HepG2 (cell line): ENCODE measurements around the gene SIGLEC8.

Source experiments
- CTCF ChIP-seq: sonication (generic); formaldehyde crosslinking; IDR thresholded peaks from 2 replicates; pipeline ENCODE4 v1.5.0; 2020; ENCODE audit warnings: mild to moderate bottlenecking, missing genetic modification reagents, moderate library complexity
- EP300 ChIP-seq, 3 experiments: sonication (generic) in 1 of 3; formaldehyde crosslinking in 1 of 3; IDR thresholded peaks; 2 replicates each; pipeline versions ENCODE4 v1.5.1 to v1.6.1; 2011 to 2020; ENCODE audit warnings: low read depth in 2 of 3, low read length in 2 of 3, borderline replicate concordance in 1 of 3, improper control_type of control experiment in 1 of 3, mild to moderate bottlenecking in 1 of 3, missing genetic modification reagents in 1 of 3, moderate library complexity in 1 of 3
- IRF2 ChIP-seq: IDR thresholded peaks from 2 replicates; pipeline ENCODE4 v1.6.1; 2018; ENCODE audit warnings: missing genetic modification reagents, missing compliant biosample characterization
- NBN ChIP-seq: fragments of 450-650 bp; conservative IDR thresholded peaks from 2 replicates; pipeline ENCODE4 v1.6.1; 2017
- NR2C2 ChIP-seq: sonication (generic); formaldehyde crosslinking; IDR thresholded peaks from 2 replicates; pipeline ENCODE4 v1.4.0; 2020; ENCODE audit warnings: missing genetic modification reagents, mild to moderate bottlenecking, moderate library complexity, borderline replicate concordance
- PRDM4 ChIP-seq: sonication (generic); formaldehyde crosslinking; IDR thresholded peaks from 2 replicates; pipeline ENCODE4 v1.9.0; 2021; ENCODE audit warnings: missing genetic modification reagents, borderline replicate concordance

- TF ChIP-seq NBN (no peak), EP300 (IDR thresholded peaks at IDR 0.05; ENCODE audit: low read depth in 2 of 2, low read length in 2 of 2) (no peak), EP300 (CRISPR knock-in tag; IDR thresholded peaks at IDR 0.05; ENCODE audit: borderline replicate concordance) (no peak), IRF2 (CRISPR knock-in tag) (no peak), NR2C2 (CRISPR knock-in tag) (no peak), CTCF (CRISPR knock-in tag) (no peak), PRDM4 (CRISPR knock-in tag) (no peak)
These were observed 13.3 kb upstream of the SIGLEC8 start for GRCh38 chr19:51471527-51471926.
